Neural cell (in vitro differentiated cells): ENCODE data around the gene SLC6A19.

Source experiments
- TAF1 ChIP-seq: IDR thresholded peaks from 2 replicates; pipeline ENCODE4 v1.6.1; 2012; ENCODE audit warnings: low read depth
- TF ChIP-seq, protein P1 (sequence below): fragments of 450-650 bp; IDR thresholded peaks from 2 replicates; pipeline ENCODE4 v1.5.1; 2014; ENCODE audit warnings: antibody characterized with exemption, mild to moderate bottlenecking, moderate library complexity; ENCODE audit not compliant: poor library complexity, severe bottlenecking
- TF ChIP-seq, protein P2 (sequence below): IDR thresholded peaks from 2 replicates; pipeline ENCODE4 v1.6.1; 2012; ENCODE audit warnings: borderline replicate concordance

DNA sequence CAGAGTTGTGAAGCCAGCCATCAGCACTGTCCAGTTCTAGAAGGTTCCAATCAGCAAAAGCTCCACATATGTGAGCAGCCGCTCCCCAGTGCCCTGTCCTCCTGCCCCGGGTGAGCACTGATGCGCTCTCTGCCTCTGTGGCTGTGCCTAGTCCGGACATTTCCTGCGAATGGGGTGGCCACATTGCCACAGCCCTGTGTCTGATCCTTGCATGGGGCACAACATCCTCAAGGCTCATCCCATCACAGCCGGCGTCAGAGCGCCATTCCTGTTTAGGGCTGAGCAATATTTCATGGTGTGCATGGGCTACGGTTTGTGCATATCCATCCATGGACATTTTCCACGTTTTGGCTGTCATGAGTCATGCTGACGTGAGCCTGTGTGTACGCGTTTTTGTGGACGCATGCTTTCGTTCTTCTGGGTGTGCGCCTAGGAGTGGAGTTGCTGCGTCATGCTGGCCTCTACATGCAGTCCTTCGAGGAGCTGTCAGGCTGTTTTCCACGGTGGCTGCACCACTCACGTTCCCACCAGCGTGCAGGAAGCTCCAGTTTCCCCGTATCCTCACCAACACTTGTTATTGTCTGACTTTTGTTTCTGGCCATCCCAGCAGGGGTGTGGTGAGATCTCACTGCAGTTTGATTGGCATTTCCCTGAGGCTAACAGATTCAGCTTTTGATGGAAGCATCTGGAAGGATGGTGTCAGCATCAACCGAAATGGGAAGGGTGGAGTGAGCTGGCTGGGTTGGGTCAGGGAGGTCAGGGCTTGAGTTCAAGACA, 14.1 kb downstream of the SLC6A19 start:
- TF ChIP-seq, protein P1, sequence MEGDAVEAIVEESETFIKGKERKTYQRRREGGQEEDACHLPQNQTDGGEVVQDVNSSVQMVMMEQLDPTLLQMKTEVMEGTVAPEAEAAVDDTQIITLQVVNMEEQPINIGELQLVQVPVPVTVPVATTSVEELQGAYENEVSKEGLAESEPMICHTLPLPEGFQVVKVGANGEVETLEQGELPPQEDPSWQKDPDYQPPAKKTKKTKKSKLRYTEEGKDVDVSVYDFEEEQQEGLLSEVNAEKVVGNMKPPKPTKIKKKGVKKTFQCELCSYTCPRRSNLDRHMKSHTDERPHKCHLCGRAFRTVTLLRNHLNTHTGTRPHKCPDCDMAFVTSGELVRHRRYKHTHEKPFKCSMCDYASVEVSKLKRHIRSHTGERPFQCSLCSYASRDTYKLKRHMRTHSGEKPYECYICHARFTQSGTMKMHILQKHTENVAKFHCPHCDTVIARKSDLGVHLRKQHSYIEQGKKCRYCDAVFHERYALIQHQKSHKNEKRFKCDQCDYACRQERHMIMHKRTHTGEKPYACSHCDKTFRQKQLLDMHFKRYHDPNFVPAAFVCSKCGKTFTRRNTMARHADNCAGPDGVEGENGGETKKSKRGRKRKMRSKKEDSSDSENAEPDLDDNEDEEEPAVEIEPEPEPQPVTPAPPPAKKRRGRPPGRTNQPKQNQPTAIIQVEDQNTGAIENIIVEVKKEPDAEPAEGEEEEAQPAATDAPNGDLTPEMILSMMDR = no peak
- TF ChIP-seq TAF1 = no peak
- TF ChIP-seq, protein P2, sequence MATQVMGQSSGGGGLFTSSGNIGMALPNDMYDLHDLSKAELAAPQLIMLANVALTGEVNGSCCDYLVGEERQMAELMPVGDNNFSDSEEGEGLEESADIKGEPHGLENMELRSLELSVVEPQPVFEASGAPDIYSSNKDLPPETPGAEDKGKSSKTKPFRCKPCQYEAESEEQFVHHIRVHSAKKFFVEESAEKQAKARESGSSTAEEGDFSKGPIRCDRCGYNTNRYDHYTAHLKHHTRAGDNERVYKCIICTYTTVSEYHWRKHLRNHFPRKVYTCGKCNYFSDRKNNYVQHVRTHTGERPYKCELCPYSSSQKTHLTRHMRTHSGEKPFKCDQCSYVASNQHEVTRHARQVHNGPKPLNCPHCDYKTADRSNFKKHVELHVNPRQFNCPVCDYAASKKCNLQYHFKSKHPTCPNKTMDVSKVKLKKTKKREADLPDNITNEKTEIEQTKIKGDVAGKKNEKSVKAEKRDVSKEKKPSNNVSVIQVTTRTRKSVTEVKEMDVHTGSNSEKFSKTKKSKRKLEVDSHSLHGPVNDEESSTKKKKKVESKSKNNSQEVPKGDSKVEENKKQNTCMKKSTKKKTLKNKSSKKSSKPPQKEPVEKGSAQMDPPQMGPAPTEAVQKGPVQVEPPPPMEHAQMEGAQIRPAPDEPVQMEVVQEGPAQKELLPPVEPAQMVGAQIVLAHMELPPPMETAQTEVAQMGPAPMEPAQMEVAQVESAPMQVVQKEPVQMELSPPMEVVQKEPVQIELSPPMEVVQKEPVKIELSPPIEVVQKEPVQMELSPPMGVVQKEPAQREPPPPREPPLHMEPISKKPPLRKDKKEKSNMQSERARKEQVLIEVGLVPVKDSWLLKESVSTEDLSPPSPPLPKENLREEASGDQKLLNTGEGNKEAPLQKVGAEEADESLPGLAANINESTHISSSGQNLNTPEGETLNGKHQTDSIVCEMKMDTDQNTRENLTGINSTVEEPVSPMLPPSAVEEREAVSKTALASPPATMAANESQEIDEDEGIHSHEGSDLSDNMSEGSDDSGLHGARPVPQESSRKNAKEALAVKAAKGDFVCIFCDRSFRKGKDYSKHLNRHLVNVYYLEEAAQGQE = no peak
